Skin of body (tissue), 2 donors: Measurements from ENCODE around the gene NR3C1. TPM values are rescaled to one million over a fixed set of nuclear protein-coding genes. Genes with fewer than 3 reads are reported as not detected.
A peak's percentile ranks its signal among the peaks of the same experiment; 100 is the strongest.

Source experiments
- DNase-seq: peaks from one replicate; lab custom pipeline; 2025; lab: John Stamatoyannopoulos, UW
- total RNA-seq: library from RNA; depleted of rRNA; stranded (reverse); fragments of >200 nt; gene quantifications from one replicate; pipeline ENCODE4 v1.2.3, GENCODE V29; 2014

Gene NR3C1
- total RNA-seq, 1 donor from 2014 or later: 85.2 TPM

GRCh38 chr5:143267186-143267585 is 136.3 kb downstream of the NR3C1 start:
- DNase-seq: no peak

GRCh38 chr5:143265995-143266394 is 137.5 kb downstream of the NR3C1 start:
- DNase-seq: no peak

GRCh38 chr5:143263272-143263810 is 140.1 kb downstream of the NR3C1 start:
- no peak for DNase-seq

- no peak for DNase-seq
Measured at GRCh38 chr5:143262393-143263174, 140.9 kb downstream of the NR3C1 start.

- DNase-seq: no peak
Measured at GRCh38 chr5:143261748-143262392, 141.6 kb downstream of the NR3C1 start.

GRCh38 chr5:143259254-143259605 is 144.3 kb downstream of the NR3C1 start:
- DNase-seq: no peak

- DNase-seq: no peak
Measured at GRCh38 chr5:143258559-143259253, 144.8 kb downstream of the NR3C1 start.

GRCh38 chr5:143254819-143255218 is 148.7 kb downstream of the NR3C1 start:
- no peak for DNase-seq

- DNase-seq: no peak
Measured at GRCh38 chr5:143251946-143252345, 151.5 kb downstream of the NR3C1 start.

- DNase-seq: no peak
Measured at GRCh38 chr5:143251190-143251589, 152.3 kb downstream of the NR3C1 start.

- DNase-seq: no peak
Measured at GRCh38 chr5:143249851-143250250, 153.6 kb downstream of the NR3C1 start.

- no peak for DNase-seq
Measured at GRCh38 chr5:143248822-143249579, 154.5 kb downstream of the NR3C1 start.

- no peak for DNase-seq
Measured at GRCh38 chr5:143248391-143248790, 155.1 kb downstream of the NR3C1 start.

- DNase-seq: no peak
Measured at GRCh38 chr5:143247134-143247815, 156.2 kb downstream of the NR3C1 start.

- DNase-seq: no peak
Measured at GRCh38 chr5:143245929-143246561, 157.4 kb downstream of the NR3C1 start.

GRCh38 chr5:143244990-143245389 is 158.5 kb downstream of the NR3C1 start:
- DNase-seq: no peak

- peak; percentile 51 for DNase-seq
Measured at GRCh38 chr5:143244000-143244736, 159.3 kb downstream of the NR3C1 start.

- no peak for DNase-seq
Measured at GRCh38 chr5:143243103-143243502, 160.4 kb downstream of the NR3C1 start.

- no peak for DNase-seq
Measured at GRCh38 chr5:143241892-143242291, 161.6 kb downstream of the NR3C1 start.
